Measurements from ENCODE around the gene SGCD.

- no peak for TF ChIP-seq CTCF (IDR thresholded peaks at IDR 0.05)
- no peak for TF ChIP-seq POLR2AphosphoS5 (IDR thresholded peaks at IDR 0.05; ENCODE audit: low read depth, low read length)
- no peak for TF ChIP-seq TCF7L2 (IDR thresholded peaks at IDR 0.05; ENCODE audit: low read depth, low read length)
- no peak for TF ChIP-seq SIN3A (IDR thresholded peaks at IDR 0.05; ENCODE audit: borderline replicate concordance, insufficient read depth, low read depth, low read length)
Measured at GRCh38 chr5:156677963-156678362, 351.0 kb downstream of the SGCD start.

Measured in Panc1 (cell line).